GM18951 (cell line): ENCODE data around the gene PACS2.

ENCODE experiments used
- POLR2A ChIP-seq: IDR thresholded peaks from 4 replicates; pipeline ENCODE4 v1.6.1; 2011; ENCODE audit warnings: mild to moderate bottlenecking; ENCODE audit not compliant: insufficient read length, insufficient read depth; ENCODE audit errors: extremely low read depth
- in situ Hi-C: fragments of 300-500 bp; cut with MboI; formaldehyde crosslinking; loops from one replicate; pipeline ENCODE4 v1.12.0; 2022; ENCODE audit warnings: low sequenced_read_pairs, mixed read lengths, inconsistent platforms; ENCODE audit not compliant: unreplicated experiment

Gene PACS2

GRCh38 chr14:105385698-105386365 lies 71.3 kb downstream of the PACS2 start:
- TF ChIP-seq POLR2A: no peak
- in situ Hi-C loops: no loop called here

- in situ Hi-C loops: no loop called here
- TF ChIP-seq POLR2A: no peak
Observed at GRCh38 chr14:105386581-105387529, 72.3 kb downstream of the PACS2 start.

GRCh38 chr14:105387530-105387922 lies 73.0 kb downstream of the PACS2 start:
- no peak for TF ChIP-seq POLR2A
- in situ Hi-C loops: no loop called here

GRCh38 chr14:105388110-105388951 lies 73.8 kb downstream of the PACS2 start:
- TF ChIP-seq POLR2A: no peak
- in situ Hi-C loops: no loop called here

- in situ Hi-C loops: no loop called here
- TF ChIP-seq POLR2A: no peak
Observed at GRCh38 chr14:105388976-105389375, 74.4 kb downstream of the PACS2 start.

GRCh38 chr14:105389534-105389933 lies 75.0 kb downstream of the PACS2 start:
- TF ChIP-seq POLR2A: no peak
- in situ Hi-C loops: no loop called here

- no peak for TF ChIP-seq POLR2A
- in situ Hi-C loops: no loop called here
Observed at GRCh38 chr14:105389976-105390848, 75.7 kb downstream of the PACS2 start.

- no peak for TF ChIP-seq POLR2A
- in situ Hi-C loops: no loop called here
Observed at GRCh38 chr14:105390849-105391500, 76.4 kb downstream of the PACS2 start.

- in situ Hi-C loops: no loop called here
- TF ChIP-seq POLR2A: no peak
Observed at GRCh38 chr14:105391541-105391940, 77.0 kb downstream of the PACS2 start.

GRCh38 chr14:105392131-105393090 lies 77.9 kb downstream of the PACS2 start:
- in situ Hi-C loops: no loop called here
- no peak for TF ChIP-seq POLR2A

- TF ChIP-seq POLR2A: no peak
- in situ Hi-C loops: no loop called here
Observed at GRCh38 chr14:105393151-105393550, 78.6 kb downstream of the PACS2 start.
